GM12864 (cell line): ENCODE data around the gene MFN1.

ENCODE experiments used
- DNase-seq: peaks from one replicate; pipeline ENCODE4 v3.0.0-alpha.2; 2011; ENCODE audit warnings: low read depth
- H3K4me3 ChIP-seq: 2 replicates; pipeline ENCODE4 v1.5.1; 2011; ENCODE audit warnings: mild to moderate bottlenecking, low read depth, low read length, control low read depth
- TF ChIP-seq, protein P1 (sequence below): IDR thresholded peaks from 2 replicates; pipeline ENCODE4 v1.5.1; 2011; ENCODE audit warnings: low read depth, mild to moderate bottlenecking, moderate library complexity, low read length, control low read depth, inconsistent platforms; ENCODE audit errors: missing control alignments

The MFN1 gene

DNA sequence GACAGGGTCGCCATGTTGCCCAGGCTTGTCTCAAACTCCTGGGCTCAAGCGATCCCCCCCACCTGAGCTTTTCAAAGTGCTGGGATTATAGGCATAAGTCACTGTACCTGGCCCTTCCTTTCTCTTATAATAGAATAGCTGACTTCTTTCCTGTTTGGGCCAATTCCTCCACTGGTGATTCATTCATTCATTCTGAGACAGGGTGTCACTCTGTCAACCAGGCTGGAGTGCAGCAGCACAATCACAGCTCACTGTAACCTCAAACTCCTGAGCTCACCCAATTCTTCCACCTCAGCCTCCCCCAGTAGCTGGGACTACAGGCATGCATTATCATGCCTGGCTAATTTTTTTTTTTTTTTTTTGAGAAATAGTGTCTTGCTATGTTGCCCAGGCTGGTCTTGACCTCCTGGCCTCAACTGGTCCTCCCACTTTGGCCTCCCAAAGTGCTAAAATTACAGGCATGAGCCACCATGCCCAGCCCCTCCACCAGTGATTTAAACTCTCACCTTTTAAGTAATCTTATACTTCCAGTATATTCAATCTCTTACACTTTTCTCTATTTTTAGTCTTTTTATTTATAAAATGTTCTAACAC is 82.9 kb downstream of the MFN1 start:
- TF ChIP-seq, protein P1, sequence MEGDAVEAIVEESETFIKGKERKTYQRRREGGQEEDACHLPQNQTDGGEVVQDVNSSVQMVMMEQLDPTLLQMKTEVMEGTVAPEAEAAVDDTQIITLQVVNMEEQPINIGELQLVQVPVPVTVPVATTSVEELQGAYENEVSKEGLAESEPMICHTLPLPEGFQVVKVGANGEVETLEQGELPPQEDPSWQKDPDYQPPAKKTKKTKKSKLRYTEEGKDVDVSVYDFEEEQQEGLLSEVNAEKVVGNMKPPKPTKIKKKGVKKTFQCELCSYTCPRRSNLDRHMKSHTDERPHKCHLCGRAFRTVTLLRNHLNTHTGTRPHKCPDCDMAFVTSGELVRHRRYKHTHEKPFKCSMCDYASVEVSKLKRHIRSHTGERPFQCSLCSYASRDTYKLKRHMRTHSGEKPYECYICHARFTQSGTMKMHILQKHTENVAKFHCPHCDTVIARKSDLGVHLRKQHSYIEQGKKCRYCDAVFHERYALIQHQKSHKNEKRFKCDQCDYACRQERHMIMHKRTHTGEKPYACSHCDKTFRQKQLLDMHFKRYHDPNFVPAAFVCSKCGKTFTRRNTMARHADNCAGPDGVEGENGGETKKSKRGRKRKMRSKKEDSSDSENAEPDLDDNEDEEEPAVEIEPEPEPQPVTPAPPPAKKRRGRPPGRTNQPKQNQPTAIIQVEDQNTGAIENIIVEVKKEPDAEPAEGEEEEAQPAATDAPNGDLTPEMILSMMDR: no peak
- H3K4me3 ChIP-seq: no peak overlapping the region
- no peak for DNase-seq

DNA sequence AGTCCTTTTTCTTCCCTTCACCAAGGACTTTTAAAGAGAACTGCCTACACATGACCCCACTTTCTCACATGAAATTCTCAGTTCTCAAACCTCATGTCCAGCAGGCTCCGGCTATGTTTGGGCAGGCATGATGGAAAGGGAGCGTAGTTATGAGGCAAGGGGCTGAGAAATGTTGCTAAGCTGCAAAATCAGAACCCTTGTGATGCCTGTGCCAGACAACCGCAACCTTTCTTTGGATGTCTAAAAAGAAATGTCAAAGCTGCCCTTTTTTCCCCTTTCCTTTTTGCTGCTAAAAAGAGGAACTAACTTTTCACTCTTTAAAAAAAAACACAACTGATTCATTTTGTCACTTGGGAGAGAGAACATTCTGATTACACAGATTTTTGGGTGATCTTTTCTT is 84.5 kb downstream of the MFN1 start:
- DNase-seq: no peak
- H3K4me3 ChIP-seq: no peak overlapping the region
- TF ChIP-seq, protein P1: no peak

DNA sequence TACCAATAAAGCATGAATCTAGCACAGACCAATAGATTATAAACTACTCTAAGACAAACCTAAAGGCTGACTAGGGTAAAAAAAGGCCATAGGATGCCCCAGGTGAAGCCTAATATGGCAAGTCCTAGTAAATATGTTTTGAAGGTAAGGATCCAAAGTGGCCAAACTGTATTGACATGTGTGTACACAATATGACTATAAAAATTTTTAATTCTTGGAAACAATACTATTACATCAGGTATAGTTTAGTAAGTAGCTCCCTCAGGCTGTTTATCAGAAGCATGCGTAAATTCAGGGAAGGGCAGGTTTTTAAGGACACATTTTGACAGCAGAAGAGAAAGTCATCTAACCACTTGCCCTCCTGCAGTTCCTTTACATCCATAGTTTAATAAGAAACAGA is 84.9 kb downstream of the MFN1 start:
- DNase-seq: no peak
- H3K4me3 ChIP-seq: no peak overlapping the region
- TF ChIP-seq, protein P1: no peak

DNA sequence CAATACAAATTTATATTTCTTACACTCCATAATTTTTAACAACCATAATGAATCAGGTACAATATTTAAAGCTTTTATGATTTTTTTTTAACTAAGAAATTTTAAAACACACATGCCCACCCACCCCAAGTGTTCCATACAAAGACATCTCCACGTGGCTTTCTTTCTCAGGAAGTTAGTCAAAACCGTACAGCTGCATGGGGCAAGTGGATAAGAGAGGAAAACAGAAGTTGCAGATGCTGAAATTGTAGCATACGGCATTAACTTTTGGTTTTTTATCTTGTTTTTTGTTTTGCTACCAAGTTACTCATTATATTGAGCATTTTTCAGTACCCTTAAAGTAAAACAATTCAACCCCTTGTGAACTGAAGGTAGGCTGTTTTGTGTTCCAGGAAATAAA is 89.0 kb downstream of the MFN1 start:
- DNase-seq: no peak

DNA sequence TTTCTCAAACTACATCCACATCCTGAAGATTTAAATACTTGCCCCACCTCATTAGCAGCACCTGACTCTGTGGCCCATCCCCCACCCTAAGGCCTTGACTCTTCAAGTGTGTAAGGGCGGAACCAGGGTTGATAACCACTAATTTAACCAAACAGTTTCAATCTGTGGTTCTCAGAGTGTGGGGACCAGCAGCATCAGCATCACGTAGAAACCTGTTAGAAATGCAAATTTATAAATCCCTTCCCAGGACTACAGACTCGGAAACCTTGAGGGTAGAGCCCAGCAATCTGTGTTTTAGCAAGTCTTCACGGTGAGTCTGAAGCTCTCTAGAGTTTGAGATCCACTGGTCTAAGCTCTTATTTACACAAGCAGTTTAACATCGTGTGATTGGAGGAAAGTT is 91.3 kb downstream of the MFN1 start:
- no peak overlapping the region for H3K4me3 ChIP-seq
- peak; percentile 74 for DNase-seq
- TF ChIP-seq, protein P1: no peak

More for the DNA sequence above, 89.0 kb downstream of the MFN1 start:
- TF ChIP-seq, protein P1: no peak
- no peak overlapping the region for H3K4me3 ChIP-seq
